ENCODE data around the gene OXA1L.
"Not testable (repeated sequence)": the region's sequence is repeated elsewhere in the genome, so short reads cannot be mapped to it uniquely, and the experiment has no call there.

Gene OXA1L

GRCh38 chr14:22766457-22767322, at the start of gene OXA1L:
Gene OXA1L, plus strand, starts transcription at chr14:22766688. Its CDS starts 14 bp downstream, at chr14:22766702.
- DNase-seq, result peak; percentile 39 to 96 (median 92)

GRCh38 chr14:22718091-22718490, 48.4 kb upstream of the OXA1L start:
- DNase-seq, result no peak

DNA sequence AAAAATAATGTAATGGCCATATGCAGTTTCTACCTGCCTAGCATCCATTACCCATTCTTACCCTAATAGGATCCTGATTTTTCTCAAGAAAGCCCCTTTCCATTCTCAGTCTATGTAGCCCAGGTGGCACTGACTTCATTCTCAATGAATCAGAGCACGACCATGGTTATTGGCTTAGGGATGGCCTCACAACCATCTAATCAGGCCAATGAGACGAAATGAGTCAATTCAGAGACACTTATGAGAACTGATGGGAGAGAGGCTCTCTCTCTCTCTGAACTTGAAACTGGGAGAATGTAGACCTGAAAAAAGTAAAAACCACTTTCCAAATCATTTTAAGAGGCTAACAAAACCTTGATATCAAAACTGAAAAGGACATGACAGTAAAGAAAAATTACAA, 45.3 kb upstream of the OXA1L start:
- no peak for DNase-seq

DNA sequence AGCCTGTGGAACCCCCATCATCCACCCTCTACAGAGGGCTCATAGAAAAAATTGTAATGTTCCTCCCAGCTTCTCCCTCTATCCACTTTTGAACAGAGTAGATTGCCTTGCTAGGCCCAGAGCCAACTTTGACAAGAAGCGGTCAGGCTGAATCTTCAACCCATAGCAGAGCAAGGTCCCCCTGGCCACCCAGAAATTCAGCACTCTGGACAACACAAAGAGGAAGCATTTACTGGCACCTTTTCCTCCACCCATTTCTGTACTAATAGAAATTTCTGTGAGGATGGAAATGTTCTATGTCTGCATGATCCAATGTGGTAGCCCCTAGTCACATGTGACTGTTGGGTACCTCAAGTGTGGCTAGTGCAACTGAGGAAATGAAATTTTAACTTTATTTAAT, 42.7 kb upstream of the OXA1L start:
- DNase-seq, result no peak

DNA sequence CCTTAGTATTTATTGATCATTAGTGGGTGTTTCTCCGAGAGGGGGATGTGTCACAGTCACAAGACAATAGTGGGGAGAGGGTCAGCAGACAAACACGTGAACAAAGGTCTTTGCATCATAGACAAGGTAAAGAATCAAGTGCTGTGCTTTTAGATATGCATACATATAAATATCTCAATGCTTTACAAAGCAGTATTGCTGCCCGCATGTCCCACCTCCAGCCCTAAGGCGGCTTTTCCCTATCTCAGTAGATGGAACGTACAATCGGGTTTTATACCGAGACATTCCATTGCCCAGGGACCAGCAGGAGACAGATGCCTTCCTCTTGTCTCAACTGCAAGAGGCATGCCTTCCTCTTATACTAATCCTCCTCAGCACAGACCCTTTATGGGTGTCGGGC, 41.6 kb upstream of the OXA1L start:
- not testable (repeated sequence) for DNase-seq

DNA sequence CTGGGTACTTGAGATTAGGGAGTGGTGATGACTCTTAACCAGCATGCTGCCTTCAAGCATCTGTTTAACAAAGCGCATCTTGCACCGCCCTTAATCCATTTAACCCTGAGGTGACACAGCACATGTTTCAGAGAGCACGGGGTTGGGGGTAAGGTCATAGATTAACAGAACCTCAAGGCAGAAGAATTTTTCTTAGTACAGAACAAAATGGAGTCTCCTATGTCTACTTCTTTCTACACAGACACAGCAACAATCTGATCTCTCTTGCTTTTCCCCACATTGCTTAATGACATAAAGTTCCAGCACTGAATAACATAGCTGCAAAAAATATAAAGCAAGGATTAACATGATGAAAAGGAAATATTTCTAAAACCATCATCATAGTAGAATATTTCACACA, 41.1 kb upstream of the OXA1L start:
- not testable (repeated sequence) for DNase-seq

GRCh38 chr14:22726012-22726411, 40.5 kb upstream of the OXA1L start:
- no peak for DNase-seq

DNA sequence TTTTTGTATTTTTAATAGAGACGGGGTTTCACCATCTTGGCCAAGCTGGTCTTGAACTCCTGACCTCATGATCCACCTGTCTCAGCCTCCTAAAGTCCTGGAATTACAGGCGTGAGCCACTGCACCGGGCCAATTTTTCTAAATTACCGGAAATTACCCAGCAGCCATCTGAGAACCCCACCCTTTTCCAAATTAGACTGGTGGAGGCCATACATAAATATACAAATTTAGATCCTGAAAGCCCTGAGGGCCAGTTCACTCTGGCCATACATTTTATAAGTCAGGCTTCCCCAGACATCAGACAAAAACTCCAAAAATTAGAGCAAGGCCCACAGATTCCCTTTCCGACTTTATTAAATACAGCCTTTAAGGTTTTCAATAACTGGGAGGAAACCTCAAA, 34.4 kb upstream of the OXA1L start:
- not testable (repeated sequence) for DNase-seq

DNA sequence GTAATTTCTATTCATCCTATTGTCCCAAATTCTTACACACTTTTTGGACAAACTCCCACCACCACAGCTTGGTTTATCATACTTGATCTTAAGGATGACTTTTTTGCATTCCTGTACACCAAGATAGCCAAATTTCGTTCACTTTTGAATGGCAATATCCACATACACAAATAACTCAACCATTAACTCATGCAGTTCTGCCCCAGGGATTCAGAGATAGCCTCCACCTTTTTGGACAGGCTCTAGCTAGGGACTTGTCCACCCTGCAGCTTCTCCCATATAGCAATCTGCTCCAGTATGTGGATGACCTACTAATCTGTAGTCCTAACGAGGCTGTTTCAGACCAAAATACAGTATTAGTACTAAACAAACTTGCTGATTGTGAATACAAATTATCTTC, 32.7 kb upstream of the OXA1L start:
- DNase-seq, result no peak

DNA sequence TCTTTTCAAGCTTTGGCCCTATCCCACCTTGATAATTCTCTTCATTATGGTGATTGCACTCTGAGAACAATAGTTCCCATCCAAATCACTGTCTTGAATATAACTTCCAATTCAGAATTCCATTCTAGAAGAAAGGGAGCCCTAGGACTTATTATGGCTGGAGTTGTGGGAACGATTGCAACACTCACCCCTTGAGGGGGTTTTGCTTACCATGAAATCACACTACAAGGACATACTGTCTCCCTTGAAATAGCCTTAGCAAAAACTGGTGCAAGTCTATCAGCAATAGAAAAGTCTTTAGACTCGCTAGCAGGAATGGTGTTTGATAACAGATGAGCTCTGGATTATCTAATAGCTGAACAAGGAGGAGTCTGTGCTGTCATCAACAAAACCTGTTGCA, 31.4 kb upstream of the OXA1L start:
- no peak for DNase-seq

DNA sequence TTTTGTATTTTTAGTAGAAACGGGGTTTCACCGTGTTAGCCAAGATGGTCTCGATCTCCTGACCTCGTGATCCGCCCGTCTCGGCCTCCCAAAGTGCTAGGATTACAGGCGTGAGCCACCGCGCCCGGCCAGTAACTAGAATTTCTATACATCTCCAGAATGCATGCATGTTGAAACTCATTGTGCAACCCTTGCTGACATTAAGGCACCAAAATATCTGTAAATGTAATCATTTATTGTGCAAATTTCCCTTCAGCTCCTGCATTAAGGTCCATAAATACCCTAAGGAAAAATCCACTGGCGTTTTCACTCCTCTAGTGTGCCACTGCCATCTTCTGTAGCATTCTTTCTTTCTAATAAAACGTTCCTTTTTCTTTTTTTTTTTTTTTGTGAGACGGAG, 30.1 kb upstream of the OXA1L start:
- DNase-seq, result not testable (repeated sequence)

DNA sequence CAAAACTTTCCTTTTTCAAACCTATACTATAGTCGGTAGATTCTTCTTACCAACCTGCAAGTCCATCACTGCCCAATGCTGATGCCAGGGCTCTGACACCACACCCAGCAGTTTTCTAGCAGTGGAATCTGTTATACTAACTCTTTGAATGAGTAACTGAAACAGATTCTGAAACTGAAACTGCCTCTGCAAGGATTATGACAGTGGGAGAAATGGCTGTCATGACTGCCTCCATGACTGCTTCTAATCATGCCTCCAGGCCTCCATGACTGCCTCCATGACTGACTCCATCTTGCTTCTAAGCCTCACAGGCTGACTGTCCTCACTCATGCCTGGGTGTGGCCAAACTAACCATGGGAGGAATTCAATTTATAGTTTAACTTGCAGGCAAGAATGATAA, 29.4 kb upstream of the OXA1L start:
- DNase-seq, result no peak

DNA sequence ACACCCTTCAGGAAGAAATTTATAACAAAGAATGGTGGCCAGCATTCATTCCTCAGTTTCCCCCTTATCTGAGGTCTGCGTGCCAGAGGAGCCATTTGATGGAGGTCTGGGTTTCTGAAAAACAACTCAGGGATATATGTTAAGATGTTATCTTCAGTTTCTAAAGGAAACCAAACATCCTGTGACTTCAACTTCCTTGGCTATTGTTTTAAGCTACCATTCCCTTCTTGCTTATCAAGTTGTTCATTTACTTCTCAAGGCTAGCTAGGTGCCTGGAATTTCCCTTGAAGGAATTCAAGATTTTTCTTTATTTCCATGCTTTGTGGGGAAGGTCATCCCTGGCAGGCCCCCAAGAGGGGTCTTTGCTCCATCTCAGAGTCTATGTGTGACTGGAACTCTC, 27.1 kb upstream of the OXA1L start:
- no peak for DNase-seq

DNA sequence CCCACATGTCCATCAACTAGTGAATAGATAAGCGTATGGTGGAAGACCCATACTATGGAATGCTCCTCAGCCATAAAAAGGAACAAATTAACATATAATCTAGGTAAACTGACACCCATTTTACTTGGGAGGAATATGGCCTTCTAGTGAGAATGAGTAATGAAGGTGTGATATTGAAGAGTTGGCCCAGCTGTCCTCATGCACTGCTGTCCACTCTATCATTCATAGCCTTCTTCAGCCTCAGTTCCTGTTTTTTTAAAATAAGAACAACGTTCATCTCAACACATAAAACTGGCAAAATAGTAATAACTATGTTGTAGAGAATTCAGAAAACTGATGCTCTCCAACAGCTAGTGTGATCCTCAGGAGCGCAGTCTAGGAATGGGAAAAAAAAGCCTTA, 26.5 kb upstream of the OXA1L start:
- no peak for DNase-seq

- DNase-seq, result no peak
Measured at GRCh38 chr14:22747769-22748168, 18.7 kb upstream of the OXA1L start.

GRCh38 chr14:22748206-22748605, 18.3 kb upstream of the OXA1L start:
- no peak for DNase-seq

- DNase-seq, result no peak
Measured at GRCh38 chr14:22748631-22749068, 17.8 kb upstream of the OXA1L start.

GRCh38 chr14:22752422-22752821, 14.1 kb upstream of the OXA1L start:
- DNase-seq, result no peak

GRCh38 chr14:22753586-22753985, 12.9 kb upstream of the OXA1L start:
- no peak for DNase-seq

DNA sequence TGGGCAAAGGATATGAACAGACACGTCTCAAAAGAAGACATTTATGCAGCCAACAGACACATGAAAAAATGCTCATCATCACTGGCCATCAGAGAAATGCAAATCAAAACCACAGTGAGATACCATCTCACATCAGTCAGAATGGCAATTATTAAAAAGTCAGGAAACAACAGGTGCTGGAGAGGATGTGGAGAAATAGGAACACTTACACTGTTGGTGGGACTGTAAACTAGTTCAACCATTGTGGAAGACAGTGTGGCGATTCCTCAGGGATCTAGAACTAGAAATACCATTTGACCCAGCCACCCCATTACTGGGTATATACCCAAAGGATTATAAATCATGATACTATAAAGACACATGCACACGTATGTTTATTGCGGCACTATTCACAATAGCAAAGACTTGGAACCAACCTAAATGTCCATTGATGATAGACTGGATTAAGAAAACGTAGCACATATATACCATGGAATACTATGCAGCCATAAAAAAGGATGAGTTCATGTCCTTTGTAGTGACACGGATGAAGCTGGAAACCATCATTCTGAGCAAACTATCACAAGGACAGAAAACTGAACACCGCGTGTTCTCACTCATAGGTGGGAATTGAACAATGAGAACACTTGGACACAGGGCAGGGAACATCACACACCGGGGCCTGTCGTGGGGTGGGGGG, 8.4 kb upstream of the OXA1L start:
- not testable (repeated sequence) for DNase-seq

- no peak for DNase-seq
Measured at GRCh38 chr14:22761734-22762133, 4.8 kb upstream of the OXA1L start.

- DNase-seq, result no peak
Measured at GRCh38 chr14:22764382-22764781, 2.1 kb upstream of the OXA1L start.

DNA sequence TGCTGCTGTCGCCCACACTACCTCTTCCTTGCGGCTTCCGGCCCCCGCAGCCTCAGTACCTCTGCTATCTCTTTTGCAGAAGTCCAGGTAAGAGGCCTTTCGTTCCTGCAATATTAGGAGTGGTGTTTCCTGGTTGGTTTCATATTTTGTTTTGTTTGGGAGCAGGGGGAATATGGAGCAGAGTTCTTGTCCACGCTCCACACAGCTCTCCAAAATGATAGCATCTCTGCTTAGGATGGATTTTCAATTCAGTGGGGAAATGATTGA, 768 bp downstream of the OXA1L start:
- DNase-seq, result no peak

- DNase-seq, result no peak
Measured at GRCh38 chr14:22768947-22769346, 2.5 kb downstream of the OXA1L start.

Data from C1 segment of cervical spinal cord (tissue), 14 donors.